IPS-15b (cell line): ENCODE data around the gene GBGT1.
A peak's percentile ranks its signal among the peaks of the same experiment; 100 is the strongest.

Experiments used
- H3K27me3 ChIP-seq: one replicate; pipeline ENCODE4 v1.6.1; 2013; ENCODE audit warnings: low read length; ENCODE audit not compliant: control insufficient read depth, insufficient read depth
- H3K36me3 ChIP-seq: one replicate; pipeline ENCODE4 v1.6.1; 2013; ENCODE audit warnings: low read length; ENCODE audit not compliant: control insufficient read depth, insufficient read depth
- H3K4me1 ChIP-seq: one replicate; pipeline ENCODE4 v1.6.1; 2013; ENCODE audit warnings: mild to moderate bottlenecking, low read length; ENCODE audit not compliant: control insufficient read depth, insufficient read depth
- H3K4me3 ChIP-seq: one replicate; pipeline ENCODE4 v1.5.1; 2013; ENCODE audit warnings: low read depth, low read length
- H3K9ac ChIP-seq: one replicate; pipeline ENCODE4 v1.6.1; 2013; ENCODE audit warnings: low read depth, mild to moderate bottlenecking, low read length
- H3K9me3 ChIP-seq: one replicate; pipeline ENCODE4 v1.6.1; 2013; ENCODE audit warnings: mild to moderate bottlenecking, low read length; ENCODE audit not compliant: control insufficient read depth, insufficient read depth

GBGT1 gene

GRCh38 chr9:133155156-133155555 lies 8.6 kb downstream of the GBGT1 start:
- Histone ChIP-seq H3K4me3 (no peak overlapping the region), H3K4me1 (no peaks in the 10 kb centered on the region), H3K36me3 (peaks cover 7% of the 10 kb centered on the region), H3K9ac (no peak overlapping the region), H3K27me3 (no peaks in the 10 kb centered on the region), H3K9me3 (no peaks in the 10 kb centered on the region)

GRCh38 chr9:133154097-133154989 lies 9.4 kb downstream of the GBGT1 start:
- Histone ChIP-seq H3K4me3 (no peak overlapping the region), H3K27me3 (no peaks in the 10 kb centered on the region), H3K36me3 (peaks cover 7% of the 10 kb centered on the region), H3K4me1 (no peaks in the 10 kb centered on the region), H3K9me3 (no peaks in the 10 kb centered on the region), H3K9ac (no peak overlapping the region)

GRCh38 chr9:133153227-133154096 lies 10.3 kb downstream of the GBGT1 start:
- no peaks in the 10 kb centered on the region for H3K27me3 ChIP-seq
- H3K9ac ChIP-seq = no peak overlapping the region
- no peaks in the 10 kb centered on the region for H3K9me3 ChIP-seq
- H3K4me3 ChIP-seq = no peak overlapping the region
- H3K36me3 ChIP-seq = peaks cover 7% of the 10 kb centered on the region
- H3K4me1 ChIP-seq = no peaks in the 10 kb centered on the region

GRCh38 chr9:133151601-133152525 lies 11.9 kb downstream of the GBGT1 start:
- Histone ChIP-seq H3K9ac (no peak overlapping the region), H3K9me3 (no peaks in the 10 kb centered on the region), H3K4me3 (no peak overlapping the region), H3K4me1 (peaks cover 2% of the 10 kb centered on the region), H3K36me3 (peaks cover 7% of the 10 kb centered on the region), H3K27me3 (peaks cover 2% of the 10 kb centered on the region)

GRCh38 chr9:133151041-133151440 lies 12.7 kb downstream of the GBGT1 start:
- peaks cover 7% of the 10 kb centered on the region for H3K36me3 ChIP-seq
- H3K9me3 ChIP-seq = no peaks in the 10 kb centered on the region
- peaks cover 2% of the 10 kb centered on the region for H3K4me1 ChIP-seq
- no peak overlapping the region for H3K4me3 ChIP-seq
- no peak overlapping the region for H3K9ac ChIP-seq
- H3K27me3 ChIP-seq = peaks cover 2% of the 10 kb centered on the region

GRCh38 chr9:133149130-133150015 lies 14.3 kb downstream of the GBGT1 start:
- peak overlapping the region; percentile 76 for H3K9ac ChIP-seq
- H3K4me1 ChIP-seq = peaks cover 5% of the 10 kb centered on the region
- H3K27me3 ChIP-seq = peaks cover 4% of the 10 kb centered on the region
- peak overlapping the region; percentile 82 for H3K4me3 ChIP-seq
- H3K36me3 ChIP-seq = no peaks in the 10 kb centered on the region
- H3K9me3 ChIP-seq = no peaks in the 10 kb centered on the region

GRCh38 chr9:133148199-133149129 lies 15.2 kb downstream of the GBGT1 start:
- Histone ChIP-seq H3K9ac (peak overlapping the region; percentile 54), H3K9me3 (no peaks in the 10 kb centered on the region), H3K4me3 (peak overlapping the region; percentile 82), H3K4me1 (peaks cover 5% of the 10 kb centered on the region), H3K27me3 (peaks cover 4% of the 10 kb centered on the region), H3K36me3 (no peaks in the 10 kb centered on the region)

GRCh38 chr9:133147412-133148198 lies 16.1 kb downstream of the GBGT1 start:
- H3K27me3 ChIP-seq = peaks cover 4% of the 10 kb centered on the region
- no peak overlapping the region for H3K9ac ChIP-seq
- peaks cover 5% of the 10 kb centered on the region for H3K4me1 ChIP-seq
- peak overlapping the region; percentile 82 for H3K4me3 ChIP-seq
- no peaks in the 10 kb centered on the region for H3K36me3 ChIP-seq
- H3K9me3 ChIP-seq = no peaks in the 10 kb centered on the region

GRCh38 chr9:133146746-133147411 lies 16.8 kb downstream of the GBGT1 start:
- peaks cover 4% of the 10 kb centered on the region for H3K27me3 ChIP-seq
- no peaks in the 10 kb centered on the region for H3K9me3 ChIP-seq
- peaks cover 5% of the 10 kb centered on the region for H3K4me1 ChIP-seq
- H3K4me3 ChIP-seq = no peak overlapping the region
- H3K9ac ChIP-seq = no peak overlapping the region
- no peaks in the 10 kb centered on the region for H3K36me3 ChIP-seq
